NCI-H146 treated with DMSO at 0.1 percent for 48 hours (cell line): ENCODE measurements around the gene HS2ST1.

Experiments used
- DNase-seq: peaks from one replicate; lab custom pipeline; 2025; ENCODE audit not compliant: unreplicated experiment; lab: John Stamatoyannopoulos, UW

Gene HS2ST1

DNA sequence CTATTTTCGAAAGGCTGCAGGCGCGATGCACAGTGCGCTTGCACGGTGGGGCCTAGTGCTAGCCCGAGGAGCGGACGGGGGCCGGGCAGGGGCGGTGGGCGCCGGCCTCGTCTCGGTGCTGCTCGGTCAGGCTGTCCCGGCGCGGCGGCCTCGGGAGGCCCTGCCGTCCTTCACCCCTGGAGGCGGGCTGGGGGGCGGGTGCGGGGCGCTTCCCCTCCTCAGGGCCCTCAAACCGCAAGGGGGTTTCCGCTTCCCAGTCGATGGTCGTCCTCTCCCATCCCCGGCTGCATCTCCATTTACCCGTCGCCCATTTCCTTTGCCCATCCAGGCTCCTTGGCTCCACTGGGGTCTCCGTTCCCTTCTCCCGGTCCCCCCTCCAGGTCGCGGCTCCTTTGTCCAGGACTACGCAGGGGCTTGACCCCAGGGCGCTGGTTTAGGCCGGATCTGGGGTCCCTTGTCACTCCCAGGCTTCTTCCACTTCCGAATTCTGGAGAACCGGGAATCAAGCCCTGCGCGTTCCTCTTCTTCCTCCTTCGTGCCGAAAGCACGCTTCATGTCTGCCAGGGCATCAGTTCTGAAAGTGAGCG is 217.9 kb downstream of the HS2ST1 start:
- DNase-seq: no peak

DNA sequence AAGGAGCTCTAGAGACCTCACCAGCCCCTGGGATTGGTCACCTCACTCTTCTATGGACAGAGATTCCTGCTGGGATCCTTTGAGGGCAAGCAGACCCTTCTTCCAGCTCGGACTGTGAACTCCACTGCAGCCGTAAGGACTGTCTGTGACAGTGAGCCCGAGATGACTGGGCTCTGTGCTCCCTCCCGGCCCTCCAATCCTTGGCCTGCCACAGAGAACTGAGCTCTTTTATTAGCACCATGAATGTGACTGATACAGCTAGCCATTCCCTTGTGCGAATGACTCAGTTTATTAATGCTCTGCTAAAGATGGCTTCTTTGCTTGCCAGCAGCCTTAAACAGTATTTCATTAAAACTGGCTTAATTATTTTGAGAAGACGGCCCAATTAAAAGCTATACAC is 219.6 kb downstream of the HS2ST1 start:
- DNase-seq: no peak

DNA sequence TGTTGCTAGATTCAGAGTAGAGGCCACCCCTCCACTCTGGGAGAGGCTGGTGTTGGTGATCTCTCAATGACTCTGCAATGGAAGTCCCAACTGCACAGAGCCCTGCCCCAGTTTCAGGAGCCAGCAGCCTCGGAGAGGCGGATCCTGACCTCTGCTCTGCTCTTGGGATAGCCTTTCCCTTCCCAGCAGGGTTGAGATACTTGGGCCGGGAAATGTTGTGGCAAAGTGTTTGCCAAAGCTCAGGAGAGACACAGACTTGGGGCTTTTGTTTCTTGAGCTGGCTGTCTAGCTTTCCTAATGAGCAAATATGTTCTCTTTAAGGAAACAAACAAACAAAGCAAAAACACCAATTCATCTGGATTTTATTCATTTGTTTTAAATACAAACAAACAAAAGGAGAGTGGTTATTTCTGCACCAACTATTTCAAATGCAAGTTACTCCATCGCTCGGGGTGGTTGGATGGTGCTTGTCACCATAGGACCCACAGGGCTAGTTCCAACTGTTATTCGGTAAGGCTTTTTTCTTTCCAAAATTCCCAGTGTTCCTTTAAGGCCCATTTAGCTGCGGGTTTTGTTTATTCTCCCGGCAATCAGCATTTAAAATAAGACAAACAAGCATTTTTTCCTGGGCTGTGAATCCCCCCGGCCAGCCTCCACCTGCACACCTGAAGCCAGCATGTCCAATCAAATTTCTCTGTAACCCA is 220.3 kb downstream of the HS2ST1 start:
- DNase-seq: no peak

DNA sequence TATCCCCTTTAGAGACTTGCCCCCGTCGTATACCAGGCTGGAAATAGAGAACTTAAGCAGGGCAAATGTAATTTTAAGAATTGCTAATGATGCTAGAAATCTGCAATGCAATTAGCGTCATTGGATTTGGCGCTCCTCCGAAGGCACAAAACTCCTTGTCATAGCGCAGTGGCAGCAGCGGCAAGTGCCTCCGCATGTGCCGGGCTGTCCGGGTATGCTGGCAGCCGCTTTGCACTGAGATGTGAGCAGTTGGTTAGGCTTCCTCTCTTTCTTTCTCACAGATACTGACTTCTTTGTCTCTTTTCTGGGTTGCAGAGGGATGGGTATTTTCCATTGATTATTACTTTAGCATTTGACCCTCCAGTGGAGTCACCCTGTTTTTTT is 220.9 kb downstream of the HS2ST1 start:
- DNase-seq: no peak

DNA sequence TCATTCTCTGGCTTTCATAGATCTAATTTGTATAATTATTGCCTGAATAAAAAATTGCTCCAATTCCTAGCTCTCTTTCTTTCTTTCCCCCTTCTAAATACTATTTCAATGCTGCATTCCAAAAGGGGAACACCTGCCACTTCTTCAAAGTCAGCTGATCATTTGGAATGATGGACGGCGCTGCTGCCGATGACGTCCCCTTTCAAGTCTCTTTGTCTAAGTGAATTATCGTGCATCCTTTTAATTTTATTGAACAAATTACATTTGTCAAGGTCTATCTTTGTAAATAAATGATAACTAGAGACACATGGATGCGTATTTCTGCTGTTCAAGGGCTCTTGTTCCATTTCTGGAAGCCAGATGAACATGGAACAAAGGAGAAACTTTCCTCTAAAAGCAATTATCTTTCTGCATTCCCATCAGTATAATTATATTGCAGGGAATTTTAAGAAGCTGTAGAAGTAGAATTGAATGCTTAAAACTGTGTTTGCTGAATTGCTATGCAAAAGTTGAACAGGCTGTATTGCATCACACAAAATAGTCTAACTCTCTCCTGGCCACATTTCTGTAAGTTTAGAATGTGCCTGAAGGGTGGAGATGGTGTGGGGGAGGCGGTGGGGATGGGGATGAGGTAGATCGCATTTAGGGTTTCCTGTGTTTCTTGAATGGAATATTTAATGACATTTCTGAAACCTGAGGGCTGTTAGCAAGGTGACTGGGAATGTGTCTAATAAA is 222.3 kb downstream of the HS2ST1 start:
- DNase-seq: no peak

DNA sequence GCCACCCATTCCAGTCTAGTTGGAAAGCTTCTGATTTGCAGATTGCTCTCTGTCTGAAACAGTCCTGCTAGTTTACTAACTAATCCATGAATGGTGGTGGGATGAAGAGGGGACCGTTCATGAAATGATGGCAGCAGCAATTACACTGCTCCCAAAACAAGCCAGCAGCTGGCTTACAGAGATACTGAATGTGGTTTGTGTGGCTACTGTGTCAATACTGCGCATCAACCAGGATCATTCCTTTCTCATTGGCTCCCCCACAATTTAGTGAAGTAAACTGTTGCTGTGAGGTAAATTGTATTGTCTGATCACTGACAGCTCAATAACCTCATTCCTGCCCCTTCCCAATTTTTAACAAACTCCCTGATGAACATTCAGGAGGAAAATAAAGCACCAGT is 222.9 kb downstream of the HS2ST1 start:
- DNase-seq: no peak

DNA sequence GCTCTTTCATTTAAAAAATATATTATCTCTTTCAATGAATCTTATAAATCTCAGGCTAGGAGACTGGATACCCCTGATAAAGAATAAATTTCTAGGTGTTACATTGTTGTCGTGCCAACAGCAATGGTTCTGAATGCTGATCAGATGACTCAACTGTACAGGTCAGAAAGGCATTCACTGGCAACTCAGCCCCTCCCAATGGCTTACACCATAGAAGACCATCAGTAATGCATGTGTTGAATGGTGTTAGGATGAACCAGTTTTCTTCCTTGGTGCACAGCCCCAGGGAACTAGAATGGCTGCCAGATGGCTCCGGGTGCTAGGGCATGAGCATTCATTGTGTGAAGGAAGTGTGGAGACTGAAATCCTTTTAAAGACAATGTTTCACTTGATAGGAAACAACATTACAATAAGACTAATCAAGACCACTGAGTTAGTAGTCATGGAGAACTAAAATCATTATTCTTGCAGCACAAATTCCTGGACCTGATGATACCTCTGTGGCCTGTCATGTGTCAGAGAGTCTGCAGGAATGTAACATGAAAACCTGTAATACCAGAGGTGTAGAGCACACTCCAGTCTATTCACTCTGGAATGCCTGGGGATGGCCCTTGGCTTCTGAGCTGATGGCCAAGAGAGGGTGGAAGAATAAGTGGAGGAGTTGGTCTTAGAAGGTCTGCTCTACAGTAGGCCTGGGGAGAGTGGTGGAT is 226.6 kb downstream of the HS2ST1 start:
- no peak for DNase-seq

DNA sequence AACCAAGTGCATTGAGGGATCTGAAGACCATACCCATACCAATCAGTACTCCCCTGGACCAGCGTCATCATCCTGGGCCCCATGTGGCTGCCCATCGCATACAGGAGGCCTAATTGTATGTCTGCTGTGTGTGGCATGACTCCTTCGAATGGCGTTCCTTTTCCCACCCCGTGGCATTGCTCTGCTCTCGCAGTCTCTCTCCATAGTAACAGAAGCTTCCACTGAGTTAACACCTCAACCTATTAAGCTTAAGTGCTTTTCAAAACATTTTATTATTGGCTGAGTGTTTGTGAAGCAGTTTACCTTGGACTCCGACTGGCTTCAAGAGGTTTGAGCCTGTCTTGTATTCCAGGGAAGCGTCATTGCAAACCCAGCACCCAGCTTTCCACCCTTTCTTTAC is 227.1 kb downstream of the HS2ST1 start:
- no peak for DNase-seq

DNA sequence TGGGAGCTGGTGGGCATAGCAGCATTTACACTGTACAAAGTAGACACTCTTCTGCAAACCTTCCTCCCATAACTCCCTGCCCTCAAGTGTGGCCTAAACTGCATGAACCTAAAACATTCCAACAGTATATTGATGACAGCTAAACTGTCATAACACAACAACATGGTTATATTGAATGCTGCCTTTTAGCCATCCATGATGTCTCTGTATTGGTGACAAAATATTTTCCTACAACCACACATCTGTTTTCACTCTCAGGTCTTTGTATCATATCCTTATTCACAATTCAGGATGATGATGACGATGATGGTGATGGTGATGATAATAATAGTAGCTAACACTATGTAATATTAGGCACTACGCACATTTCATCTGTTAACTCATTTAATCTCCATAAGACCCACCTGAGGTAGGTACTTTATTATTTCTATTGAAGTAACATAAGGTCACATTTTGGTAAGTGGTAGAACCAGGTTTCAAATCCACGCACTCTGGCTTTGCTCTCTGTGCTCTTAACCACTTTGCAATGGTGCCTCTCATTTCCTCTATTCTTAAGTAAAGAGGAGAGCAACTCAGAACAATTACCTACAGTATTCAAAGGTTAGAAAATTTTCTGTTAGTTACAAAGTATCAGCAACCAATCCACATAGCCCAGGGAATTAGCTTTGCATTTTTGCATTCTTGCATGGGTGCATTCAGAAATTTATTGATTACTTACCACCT is 229.1 kb downstream of the HS2ST1 start:
- DNase-seq: no peak

DNA sequence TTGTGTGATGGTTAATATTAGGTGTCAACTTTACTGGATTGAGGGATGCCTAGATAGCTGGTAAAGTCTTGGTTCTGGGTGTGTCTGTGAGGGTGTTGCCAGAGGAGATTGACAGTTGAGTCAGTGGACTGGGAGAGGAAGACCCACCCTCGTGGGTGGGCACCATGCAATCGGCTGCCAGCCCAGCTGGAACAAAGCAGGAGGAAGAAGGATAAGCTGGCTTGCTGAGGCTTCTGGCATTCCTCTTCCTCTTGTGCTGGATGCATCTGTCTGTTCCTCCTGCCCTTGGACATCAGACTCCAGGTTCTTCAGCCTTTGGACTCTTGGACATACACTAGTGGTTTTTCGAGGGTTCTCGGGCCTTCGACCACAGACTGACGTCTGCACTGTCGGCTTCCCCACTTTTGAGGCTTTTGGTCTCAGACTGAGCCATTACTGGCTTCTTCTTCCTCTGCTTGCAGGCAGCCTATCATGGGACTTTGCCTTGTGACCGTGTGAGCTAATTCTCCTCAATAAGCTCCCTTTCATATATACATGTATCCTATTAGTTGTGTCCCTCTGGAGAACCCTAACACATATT is 230.0 kb downstream of the HS2ST1 start:
- DNase-seq: no peak

DNA sequence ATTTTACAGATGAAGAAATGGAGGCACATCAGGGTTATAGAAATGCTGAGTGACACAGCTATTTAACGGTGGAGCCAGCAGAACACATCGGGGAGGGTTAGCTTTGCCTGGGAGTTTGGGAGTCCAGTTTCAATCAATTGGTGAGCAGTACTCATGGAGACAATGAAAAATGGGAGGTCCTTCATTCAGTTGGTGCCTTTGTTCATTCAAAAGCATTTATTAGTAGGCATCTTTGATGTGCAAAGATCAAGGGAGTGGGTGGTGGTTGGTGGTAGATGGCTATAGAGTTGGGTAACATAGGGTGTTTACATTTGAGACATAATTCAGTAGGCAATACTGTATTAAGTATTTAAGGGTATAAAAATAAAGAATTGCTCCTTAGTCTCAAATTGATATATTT is 230.5 kb downstream of the HS2ST1 start:
- no peak for DNase-seq

DNA sequence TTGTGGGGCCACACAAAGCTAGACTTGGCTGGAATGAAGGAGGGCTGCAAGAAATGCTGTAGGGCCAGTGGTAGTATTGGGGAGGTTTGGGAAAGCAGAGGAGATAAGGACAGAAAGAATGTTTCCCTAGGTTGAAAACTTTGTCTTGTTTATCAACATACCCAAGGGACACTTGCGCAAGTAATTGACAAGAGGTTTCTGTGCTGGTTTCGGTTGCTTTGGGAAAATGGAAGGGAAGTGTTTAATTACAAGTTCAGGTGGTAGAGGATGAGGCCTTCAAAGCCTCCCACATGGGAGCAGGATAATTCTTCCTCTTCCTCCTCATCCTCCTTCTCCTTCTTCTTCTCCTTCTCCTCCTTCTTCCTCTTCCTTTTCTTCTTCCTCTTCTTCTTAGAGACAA is 232.1 kb downstream of the HS2ST1 start:
- no peak for DNase-seq

DNA sequence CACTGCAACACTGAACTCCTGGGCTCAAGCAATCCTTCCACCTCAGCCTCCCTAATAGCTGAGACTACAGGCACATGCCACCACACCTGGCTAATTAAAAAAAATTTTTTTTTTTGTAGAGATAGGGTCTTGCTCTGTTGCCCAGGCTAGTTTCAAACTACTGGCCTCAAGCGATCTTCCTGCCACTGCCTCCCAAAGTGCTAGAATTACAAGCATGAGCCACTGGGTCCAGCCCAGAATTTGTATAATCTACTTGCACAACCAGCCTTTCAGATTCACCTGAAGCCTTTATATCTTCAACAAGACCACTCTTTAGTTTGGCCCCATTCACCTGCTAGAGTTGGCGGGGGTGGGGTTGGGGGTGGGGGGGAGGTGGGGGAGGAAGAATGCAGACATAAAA is 232.6 kb downstream of the HS2ST1 start:
- no peak for DNase-seq

DNA sequence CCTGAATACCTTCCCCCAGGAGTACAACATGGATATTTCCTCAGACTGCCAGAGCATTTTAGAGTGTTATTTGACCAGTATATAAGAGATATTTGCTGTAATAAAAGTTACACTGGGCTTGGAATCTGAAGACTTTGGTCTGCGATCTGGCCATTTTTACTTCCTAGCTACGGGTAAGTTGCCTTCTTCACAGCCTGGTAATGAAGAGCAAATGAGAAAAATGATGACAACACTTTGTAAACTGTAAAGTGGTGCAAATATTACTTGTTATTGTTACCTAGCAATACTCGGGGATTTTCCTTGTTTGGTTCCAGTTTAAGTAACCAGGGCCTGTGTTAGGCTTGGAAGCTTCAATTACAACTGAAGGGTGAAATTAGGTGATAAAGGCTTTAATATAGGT is 233.4 kb downstream of the HS2ST1 start:
- DNase-seq: no peak

DNA sequence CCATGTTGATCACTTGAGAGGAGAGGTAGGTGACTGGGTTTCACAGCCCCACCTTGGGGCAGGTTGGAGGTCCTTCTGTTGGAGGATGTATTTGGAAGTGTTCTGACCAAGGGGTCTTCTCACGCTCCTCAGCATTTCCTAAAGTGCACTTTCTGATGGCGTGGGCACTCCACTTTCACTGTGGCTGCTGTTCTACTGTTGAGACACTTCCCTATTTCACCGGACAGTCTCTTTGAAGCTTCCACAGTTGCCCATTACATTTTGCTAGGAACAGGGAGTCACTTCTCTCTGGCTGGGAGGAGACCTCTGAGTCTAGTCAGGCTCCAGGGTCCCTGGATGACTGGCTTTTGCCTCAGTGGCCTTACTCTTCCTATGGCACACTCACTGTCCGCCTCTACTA is 234.2 kb downstream of the HS2ST1 start:
- DNase-seq: no peak

DNA sequence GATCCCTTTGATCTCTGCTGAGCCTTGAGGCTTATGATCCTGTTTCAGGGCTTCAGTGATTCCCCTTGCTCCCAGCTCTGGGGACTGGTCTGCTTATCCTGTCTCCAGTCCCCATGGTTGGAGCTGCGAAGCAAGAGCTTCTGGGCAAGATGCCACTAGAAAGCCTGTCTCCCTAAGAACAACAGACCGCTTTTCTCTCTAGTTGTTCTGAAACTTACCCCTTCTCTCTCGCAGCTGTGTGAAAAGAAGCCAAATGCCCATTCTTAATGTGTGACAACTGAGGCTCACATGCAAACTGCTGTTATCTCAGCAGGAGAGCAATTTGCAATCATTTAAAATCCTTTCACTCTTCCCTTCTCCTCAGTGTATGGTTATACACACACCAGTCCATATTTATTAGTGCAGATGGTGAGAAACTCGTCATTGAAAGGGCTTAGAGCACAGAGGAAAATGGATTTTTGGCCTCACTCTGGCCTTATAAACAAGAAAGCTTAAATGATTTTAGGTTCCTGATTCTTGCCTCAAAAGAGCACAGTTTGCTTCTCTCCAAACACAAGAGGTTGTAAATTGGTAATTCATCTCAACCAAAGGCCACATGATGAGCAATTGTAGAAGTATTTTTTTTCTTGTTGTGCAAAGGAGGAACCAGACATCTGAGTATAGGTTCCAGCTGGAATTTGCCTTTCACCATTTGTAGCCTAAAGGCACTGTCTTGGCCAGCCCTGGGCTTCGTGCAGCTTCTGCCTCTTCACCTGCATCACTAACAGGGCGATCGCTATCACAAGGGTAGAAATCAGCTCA is 235.0 kb downstream of the HS2ST1 start:
- peak; percentile 33 for DNase-seq

DNA sequence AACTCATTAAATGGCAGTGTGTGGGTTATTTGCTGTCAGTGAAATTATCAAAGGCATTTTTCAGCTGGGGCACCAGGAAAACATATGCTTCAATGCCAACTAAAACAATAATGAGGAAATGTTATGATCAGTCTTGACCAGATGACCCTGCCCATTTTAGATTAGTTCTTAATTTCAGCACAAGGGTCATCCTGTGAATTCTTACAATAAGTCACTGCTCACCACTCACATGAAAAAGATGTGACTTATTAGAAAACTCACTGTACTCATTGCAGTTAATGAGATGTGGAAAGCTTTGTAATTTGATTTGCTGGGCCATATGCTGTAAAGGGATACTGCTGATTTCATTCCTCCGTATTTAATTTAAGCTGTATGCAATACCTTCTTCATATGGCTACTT is 235.7 kb downstream of the HS2ST1 start:
- DNase-seq: no peak

DNA sequence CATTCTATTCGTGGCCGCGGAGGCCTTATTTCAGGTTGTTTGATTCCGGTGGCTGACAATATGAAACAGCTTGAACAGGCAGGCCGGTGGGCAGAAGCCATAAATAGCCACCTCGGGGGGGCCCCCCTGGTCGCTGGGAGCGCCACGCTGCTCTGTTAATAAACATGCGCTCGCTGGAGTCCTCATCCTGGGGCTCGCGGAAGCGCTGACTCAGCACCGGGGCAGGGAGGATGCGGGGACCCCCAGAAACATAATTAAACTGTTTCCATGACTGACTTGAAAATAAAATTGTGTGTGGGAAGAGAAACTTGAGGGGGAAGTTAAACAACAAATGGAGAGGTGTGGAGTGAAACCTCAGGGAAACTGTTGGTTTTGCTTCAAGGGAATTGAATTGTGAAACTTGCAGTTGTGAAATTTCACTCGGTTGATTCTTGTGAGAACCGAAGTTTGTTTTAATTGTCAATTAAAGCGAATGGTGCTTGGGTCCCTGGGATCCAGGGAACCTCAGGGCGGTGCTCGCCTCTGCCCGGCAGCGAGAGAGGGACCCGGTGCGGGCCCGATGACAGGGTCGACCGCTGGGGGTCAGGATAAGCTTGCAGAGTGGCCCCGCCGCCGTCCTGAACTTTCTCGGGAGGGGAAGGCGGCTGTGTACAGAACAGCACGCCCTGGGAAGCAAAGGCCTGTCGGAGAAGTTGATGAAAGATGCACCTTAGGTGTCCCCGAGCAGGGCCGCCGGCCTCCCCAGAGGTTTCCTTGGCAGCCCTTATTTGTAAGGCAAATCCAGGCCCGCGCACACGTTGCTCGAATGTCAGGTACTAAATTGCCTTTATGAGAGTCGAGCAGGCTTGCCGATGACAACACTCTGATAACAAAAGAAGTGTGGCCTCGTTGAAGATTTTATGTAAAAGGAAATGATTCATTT is 237.3 kb downstream of the HS2ST1 start:
- no peak for DNase-seq

DNA sequence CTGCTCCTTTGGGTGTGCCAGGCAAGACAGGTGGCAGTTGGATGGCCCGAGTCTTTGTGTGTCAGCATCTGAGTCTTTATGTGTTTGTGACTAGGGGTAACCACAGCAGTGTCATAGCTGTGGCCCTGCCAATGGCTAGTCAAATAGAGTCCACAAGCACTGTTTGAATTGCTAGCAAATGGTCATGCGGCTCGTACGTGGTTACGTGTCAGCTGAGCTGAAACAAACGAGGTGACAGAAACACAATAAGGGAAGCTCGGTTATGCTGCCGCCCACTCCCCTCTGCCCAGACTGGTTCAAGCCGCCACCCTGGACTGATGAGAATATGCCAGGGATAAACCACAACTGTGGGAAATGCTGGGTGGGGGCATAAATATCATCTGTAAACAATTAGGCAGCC is 239.9 kb downstream of the HS2ST1 start:
- DNase-seq: no peak
